ENCODE measurements around the gene GRIK4.
A peak's percentile ranks its signal among the peaks of the same experiment; 100 is the strongest.

Gene GRIK4

DNA sequence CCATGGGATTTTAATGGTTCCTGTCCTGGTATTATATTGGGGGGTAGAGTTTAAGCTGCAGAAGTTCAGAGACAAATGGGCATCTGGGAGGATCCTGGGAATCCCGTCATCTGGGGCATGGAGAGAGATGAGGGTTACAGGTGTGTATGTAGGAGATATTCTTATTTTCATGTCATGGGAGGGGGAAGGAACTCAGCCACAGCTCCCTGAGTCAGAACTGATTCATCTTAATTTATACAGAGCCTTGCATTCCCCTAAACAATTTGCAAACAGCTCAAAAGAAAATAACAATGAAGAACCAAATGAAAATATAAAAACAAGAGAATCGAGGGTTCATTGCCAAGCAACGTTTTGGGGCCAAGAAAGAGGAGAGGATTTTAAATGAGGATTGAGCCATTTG is 356.4 kb downstream of the GRIK4 start:
- Mint-ChIP-seq H3K36me3 (ENCODE audit: low read depth) (no peaks in the 10 kb centered on the region), H3K27ac (no peak overlapping the region), H3K4me3 (no peak overlapping the region), H3K27me3 (peaks cover 30% of the 10 kb centered on the region), H3K4me1 (ENCODE audit: low read depth) (peaks cover 4% of the 10 kb centered on the region), H3K9me3 (no peaks in the 10 kb centered on the region)

DNA sequence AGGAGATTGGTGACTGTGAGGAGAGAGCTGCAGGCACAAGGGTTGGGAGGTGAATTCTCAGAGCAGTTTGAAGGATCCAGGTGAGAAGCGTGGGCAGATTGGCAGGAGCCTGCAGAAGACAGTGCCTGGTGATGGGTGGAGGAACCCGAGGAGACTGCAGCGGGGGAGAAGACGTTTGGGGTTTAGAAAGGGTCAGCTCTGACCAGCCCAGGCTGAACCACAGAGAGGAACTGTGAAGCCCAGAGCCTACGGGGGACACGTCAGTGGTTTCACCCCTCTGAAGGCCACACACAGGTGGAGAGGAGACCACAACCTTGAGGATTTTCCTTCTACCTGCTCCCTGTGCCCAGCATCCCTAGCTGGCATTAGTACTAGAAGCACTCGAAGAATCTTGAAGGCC is 357.5 kb downstream of the GRIK4 start:
- Mint-ChIP-seq H3K9me3 (no peaks in the 10 kb centered on the region), H3K36me3 (ENCODE audit: low read depth) (no peaks in the 10 kb centered on the region), H3K4me1 (ENCODE audit: low read depth) (peaks cover 4% of the 10 kb centered on the region), H3K27ac (no peak overlapping the region), H3K27me3 (peaks cover 35% of the 10 kb centered on the region), H3K4me3 (no peak overlapping the region)

DNA sequence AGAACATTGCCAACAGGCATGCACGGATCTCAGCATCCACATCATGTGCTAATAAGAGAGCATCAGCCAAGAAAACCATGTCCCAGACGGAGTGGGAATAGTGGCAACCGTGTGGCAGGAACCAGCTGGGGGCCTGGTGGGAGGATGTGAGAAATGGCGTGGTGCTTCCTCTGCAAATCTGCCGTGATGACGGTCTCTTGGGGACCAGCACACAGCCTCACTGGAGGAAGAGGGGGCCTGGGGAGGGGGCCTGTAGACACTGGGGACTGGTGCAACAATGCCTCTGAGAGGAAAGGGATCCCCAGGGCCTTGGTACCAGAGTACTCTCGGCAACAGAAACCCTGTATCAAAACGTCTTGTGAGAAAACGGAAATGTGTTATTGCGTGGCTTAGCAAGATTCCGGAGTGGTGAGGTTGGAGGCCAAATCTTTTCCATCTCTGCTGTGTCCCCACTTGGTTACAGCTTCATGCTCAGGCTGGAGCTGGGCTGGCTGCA is 358.0 kb downstream of the GRIK4 start:
- no peaks in the 10 kb centered on the region for H3K36me3 Mint-ChIP-seq (ENCODE audit: low read depth)
- peaks cover 35% of the 10 kb centered on the region for H3K27me3 Mint-ChIP-seq
- peaks cover 4% of the 10 kb centered on the region for H3K4me1 Mint-ChIP-seq (ENCODE audit: low read depth)
- H3K4me3 Mint-ChIP-seq: no peak overlapping the region
- no peaks in the 10 kb centered on the region for H3K9me3 Mint-ChIP-seq
- H3K27ac Mint-ChIP-seq: no peak overlapping the region

DNA sequence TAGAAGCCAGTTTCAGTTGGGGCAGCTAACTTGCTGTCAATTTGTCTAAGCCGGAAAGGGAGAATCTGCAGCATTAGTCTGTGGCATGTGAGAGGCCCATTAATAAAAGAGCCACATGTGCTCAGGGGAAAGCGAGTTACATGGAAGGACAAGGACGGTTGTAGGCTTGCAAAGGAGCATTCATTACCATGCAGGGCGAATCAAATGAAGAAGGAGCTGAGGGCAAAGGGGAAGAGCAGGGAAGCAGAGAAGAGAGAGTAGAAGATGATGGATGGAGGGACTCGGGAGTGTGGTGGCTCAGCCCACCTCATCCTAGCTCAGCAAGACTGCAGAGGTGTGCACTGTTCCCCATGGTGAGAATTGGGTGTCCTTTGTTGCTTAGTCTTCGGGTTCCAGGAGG is 359.6 kb downstream of the GRIK4 start:
- Mint-ChIP-seq H3K27me3 (peaks cover 30% of the 10 kb centered on the region), H3K36me3 (ENCODE audit: low read depth) (peaks cover under 1% of the 10 kb centered on the region), H3K4me3 (no peak overlapping the region), H3K9me3 (peaks cover 1% of the 10 kb centered on the region), H3K27ac (no peak overlapping the region), H3K4me1 (ENCODE audit: low read depth) (peaks cover 5% of the 10 kb centered on the region)

DNA sequence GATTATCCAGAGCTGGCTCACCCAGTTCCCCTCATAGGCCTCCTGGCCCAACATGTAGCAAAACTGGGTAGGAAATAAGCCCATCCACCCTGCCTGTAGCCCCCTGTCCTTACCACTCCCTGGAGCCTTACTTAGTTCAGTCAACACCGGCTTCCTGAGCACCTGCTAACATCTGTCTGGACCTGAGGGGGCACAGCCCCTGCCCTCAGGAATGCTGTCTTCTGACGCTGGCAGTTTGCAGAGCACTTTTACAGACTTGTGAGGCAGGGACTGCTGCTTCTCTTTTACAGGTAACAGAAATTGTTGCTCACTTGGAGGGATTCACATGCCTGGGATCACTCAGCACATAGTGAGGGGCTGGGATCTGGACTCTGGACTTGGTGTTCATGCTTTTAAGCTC is 360.4 kb downstream of the GRIK4 start:
- Mint-ChIP-seq H3K36me3 (ENCODE audit: low read depth) (peaks cover 3% of the 10 kb centered on the region), H3K9me3 (peaks cover 4% of the 10 kb centered on the region), H3K4me3 (no peak overlapping the region), H3K4me1 (ENCODE audit: low read depth) (peaks cover 7% of the 10 kb centered on the region), H3K27ac (no peak overlapping the region), H3K27me3 (peaks cover 30% of the 10 kb centered on the region)

DNA sequence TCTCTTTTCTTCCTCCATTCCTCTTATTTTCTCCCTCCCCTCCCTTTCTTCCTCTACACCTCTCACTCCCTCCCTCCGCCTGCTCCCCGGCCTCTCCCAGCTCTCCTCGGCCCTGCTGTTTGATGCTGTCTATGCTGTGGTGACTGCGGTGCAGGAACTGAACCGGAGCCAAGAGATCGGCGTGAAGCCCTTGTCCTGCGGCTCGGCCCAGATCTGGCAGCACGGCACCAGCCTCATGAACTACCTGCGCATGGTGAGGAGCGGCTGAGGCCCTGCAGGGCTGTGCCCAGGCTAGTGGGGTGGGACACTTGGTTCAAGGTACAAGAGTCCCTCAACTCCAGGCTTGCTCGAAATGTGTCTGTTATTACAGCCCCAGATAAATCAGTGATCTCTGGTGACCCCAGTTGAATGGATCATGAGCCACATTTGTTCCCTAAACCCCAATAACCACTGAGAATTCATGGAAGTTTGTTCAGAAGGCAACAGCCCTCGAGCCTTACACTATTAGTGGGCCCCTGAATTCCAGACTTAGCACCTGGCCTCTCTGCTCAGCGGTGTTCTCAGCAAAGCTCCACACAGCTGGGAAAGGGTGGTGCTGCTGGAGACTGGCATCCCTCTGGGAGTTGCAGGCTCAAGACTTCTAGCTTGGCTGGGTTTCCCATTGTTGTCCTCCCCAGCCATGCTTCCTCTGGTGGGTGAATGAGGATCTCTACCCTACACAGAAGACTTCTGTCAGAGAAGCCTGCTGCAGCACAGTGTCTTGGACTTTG is 362.6 kb downstream of the GRIK4 start:
- Mint-ChIP-seq H3K27me3 (peaks cover 23% of the 10 kb centered on the region), H3K4me1 (ENCODE audit: low read depth) (peaks cover 3% of the 10 kb centered on the region), H3K9me3 (peaks cover 4% of the 10 kb centered on the region), H3K36me3 (ENCODE audit: low read depth) (peaks cover 3% of the 10 kb centered on the region), H3K4me3 (no peak overlapping the region), H3K27ac (no peak overlapping the region)

DNA sequence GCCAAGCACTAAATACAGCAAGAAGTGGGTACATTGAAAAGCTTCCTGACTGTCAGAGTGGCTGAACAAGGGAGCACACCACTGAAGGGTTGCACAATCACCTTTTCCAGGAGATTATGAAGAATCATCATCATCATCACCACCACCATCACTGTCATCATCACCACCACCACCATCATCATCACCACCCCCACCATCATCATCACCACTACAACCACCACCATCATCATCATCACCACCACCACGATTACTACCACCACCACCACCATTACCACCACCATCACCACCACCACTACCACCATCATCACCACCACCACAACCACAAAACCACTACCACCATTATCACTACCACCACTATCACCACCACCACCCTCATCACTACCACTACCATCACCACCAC is 364.4 kb downstream of the GRIK4 start:
- peaks cover 3% of the 10 kb centered on the region for H3K4me1 Mint-ChIP-seq (ENCODE audit: low read depth)
- peak overlapping the region; percentile 63 for H3K27ac Mint-ChIP-seq
- H3K9me3 Mint-ChIP-seq: peaks cover 4% of the 10 kb centered on the region
- no peak overlapping the region for H3K4me3 Mint-ChIP-seq
- peaks cover 3% of the 10 kb centered on the region for H3K36me3 Mint-ChIP-seq (ENCODE audit: low read depth)
- H3K27me3 Mint-ChIP-seq: peaks cover 19% of the 10 kb centered on the region

DNA sequence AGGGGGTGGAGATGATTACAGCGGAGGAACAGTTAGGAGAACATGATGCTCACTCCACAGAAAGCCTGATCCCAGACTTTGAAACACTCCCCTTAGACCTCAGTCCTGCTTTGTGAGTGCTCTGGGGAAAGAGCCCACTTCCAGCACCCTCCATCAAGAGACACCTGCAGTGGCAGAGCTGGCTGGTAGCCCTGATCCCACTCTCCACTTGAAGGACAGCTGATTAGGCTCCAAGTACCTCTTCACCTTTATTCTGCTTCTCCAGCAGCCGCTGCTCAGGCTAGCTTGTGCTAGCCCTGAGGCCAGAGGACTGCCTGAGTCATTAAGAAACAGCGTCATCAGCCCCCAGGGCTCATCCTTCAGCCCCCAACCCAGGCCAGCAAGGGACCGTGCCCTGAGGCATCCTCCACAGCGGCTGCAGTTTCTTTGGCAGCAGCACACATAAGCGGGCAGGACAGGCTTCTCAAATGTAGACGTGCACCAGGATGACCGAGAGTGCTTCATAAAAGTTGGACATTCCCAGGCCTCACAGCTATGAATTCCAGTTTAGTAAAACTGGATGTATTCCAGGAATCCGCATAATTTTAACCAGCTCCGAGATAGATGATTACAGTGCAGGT is 366.3 kb downstream of the GRIK4 start:
- no peak overlapping the region for H3K4me3 Mint-ChIP-seq
- H3K4me1 Mint-ChIP-seq (ENCODE audit: low read depth): peaks cover 3% of the 10 kb centered on the region
- H3K9me3 Mint-ChIP-seq: peaks cover 4% of the 10 kb centered on the region
- peaks cover 21% of the 10 kb centered on the region for H3K27me3 Mint-ChIP-seq
- H3K36me3 Mint-ChIP-seq (ENCODE audit: low read depth): peaks cover 3% of the 10 kb centered on the region
- H3K27ac Mint-ChIP-seq: no peak overlapping the region

DNA sequence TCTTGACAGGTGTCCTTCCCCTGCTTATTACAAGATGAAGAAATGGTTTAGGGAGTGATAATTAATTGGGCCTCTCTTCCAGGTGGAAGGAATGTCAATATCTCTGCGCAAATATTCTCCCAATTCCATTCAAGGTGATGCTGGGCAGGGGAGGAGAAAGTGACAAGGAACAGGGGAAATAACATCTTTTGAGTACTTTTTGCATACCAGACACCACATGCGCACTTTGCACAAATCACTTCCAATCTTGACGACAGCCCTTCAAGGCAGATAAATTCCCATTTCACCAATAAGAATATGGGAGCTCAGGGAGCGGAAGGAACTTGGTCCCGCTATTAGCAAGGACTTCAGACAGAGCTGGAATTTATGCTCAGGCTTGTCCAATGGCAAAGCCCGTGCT is 367.2 kb downstream of the GRIK4 start:
- Mint-ChIP-seq H3K27me3 (peaks cover 19% of the 10 kb centered on the region), H3K9me3 (peaks cover 4% of the 10 kb centered on the region), H3K4me3 (no peak overlapping the region), H3K27ac (no peak overlapping the region), H3K36me3 (ENCODE audit: low read depth) (peaks cover 3% of the 10 kb centered on the region), H3K4me1 (ENCODE audit: low read depth) (peaks cover 3% of the 10 kb centered on the region)

DNA sequence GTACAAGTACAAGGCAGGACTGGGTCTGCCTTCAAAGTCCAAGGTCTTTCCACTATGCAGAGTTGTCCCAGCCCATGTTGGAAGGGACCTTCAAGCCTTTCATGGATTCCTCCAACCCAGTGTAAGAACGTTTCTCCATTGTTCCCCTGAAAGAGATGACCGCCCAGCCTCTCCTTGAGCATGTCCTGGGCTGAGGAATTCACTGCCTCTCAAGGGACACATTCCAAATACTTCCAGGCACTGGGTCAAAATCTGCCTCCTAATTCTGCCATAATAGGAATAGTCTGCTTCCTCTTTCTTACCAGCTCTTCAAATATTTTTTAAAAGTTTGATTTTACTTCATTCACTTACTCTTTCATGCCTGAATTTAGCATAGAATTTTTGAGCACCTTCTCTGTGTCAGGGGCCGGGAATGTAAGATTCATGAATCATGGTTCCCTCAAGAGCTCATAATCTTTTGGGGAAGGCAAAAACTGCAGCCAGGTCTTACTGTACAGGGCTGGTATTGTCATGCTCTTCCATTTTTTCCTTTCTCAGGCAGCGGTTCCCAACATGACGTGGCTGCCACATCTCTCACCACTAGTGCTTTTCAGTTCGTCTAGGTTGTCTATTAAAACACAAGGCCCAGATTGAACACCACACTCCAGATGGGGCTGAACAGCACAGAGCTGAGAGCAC is 369.1 kb downstream of the GRIK4 start:
- peaks cover 3% of the 10 kb centered on the region for H3K36me3 Mint-ChIP-seq (ENCODE audit: low read depth)
- no peak overlapping the region for H3K27ac Mint-ChIP-seq
- H3K27me3 Mint-ChIP-seq: peaks cover 19% of the 10 kb centered on the region
- H3K4me1 Mint-ChIP-seq (ENCODE audit: low read depth): peaks cover 3% of the 10 kb centered on the region
- H3K4me3 Mint-ChIP-seq: no peak overlapping the region
- H3K9me3 Mint-ChIP-seq: peaks cover 4% of the 10 kb centered on the region

DNA sequence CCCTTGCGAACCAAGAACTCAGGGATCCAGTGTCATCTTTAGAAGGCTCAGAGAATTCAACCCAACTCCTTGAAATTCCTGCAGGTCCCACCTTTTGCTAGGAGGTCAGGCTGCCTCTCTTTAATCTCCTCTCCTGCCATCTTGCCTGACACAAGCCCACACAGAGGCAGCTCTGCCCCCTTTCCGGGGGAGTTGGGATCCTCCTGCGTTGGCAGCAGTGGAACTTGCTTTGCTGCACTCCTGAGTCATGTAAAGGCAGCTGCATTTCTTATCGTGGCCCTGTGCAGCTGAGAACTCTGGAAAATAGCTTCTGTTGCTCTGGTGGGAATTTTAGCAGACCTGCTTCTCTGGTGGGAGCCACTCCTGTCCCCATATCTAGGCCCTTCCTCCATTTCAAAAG is 370.0 kb downstream of the GRIK4 start:
- peaks cover 19% of the 10 kb centered on the region for H3K27me3 Mint-ChIP-seq
- no peak overlapping the region for H3K4me3 Mint-ChIP-seq
- H3K9me3 Mint-ChIP-seq: no peaks in the 10 kb centered on the region
- H3K27ac Mint-ChIP-seq: no peak overlapping the region
- no peaks in the 10 kb centered on the region for H3K36me3 Mint-ChIP-seq (ENCODE audit: low read depth)
- H3K4me1 Mint-ChIP-seq (ENCODE audit: low read depth): no peaks in the 10 kb centered on the region

DNA sequence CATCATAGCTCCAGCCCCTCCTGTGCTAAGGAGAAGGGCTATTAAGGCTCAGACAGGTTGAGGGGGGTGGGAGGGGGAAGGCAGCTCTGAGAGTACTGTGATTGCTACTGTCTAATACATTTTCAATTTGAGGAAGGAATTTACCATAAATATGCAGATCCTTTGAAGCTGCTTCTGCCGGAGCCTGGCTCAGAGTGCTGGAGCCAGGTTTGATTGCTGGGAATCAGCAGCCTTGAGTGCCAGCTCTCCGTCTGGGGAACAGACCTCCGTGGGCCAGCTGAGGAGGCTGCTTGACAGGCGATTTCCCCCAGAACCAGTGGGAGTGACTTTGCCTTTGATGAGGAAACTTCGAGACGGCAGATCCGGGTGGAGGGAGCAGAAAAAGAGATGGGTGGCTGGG is 370.6 kb downstream of the GRIK4 start:
- H3K27ac Mint-ChIP-seq: no peak overlapping the region
- peaks cover 19% of the 10 kb centered on the region for H3K27me3 Mint-ChIP-seq
- no peaks in the 10 kb centered on the region for H3K36me3 Mint-ChIP-seq (ENCODE audit: low read depth)
- H3K4me3 Mint-ChIP-seq: no peak overlapping the region
- no peaks in the 10 kb centered on the region for H3K9me3 Mint-ChIP-seq
- H3K4me1 Mint-ChIP-seq (ENCODE audit: low read depth): no peaks in the 10 kb centered on the region

DNA sequence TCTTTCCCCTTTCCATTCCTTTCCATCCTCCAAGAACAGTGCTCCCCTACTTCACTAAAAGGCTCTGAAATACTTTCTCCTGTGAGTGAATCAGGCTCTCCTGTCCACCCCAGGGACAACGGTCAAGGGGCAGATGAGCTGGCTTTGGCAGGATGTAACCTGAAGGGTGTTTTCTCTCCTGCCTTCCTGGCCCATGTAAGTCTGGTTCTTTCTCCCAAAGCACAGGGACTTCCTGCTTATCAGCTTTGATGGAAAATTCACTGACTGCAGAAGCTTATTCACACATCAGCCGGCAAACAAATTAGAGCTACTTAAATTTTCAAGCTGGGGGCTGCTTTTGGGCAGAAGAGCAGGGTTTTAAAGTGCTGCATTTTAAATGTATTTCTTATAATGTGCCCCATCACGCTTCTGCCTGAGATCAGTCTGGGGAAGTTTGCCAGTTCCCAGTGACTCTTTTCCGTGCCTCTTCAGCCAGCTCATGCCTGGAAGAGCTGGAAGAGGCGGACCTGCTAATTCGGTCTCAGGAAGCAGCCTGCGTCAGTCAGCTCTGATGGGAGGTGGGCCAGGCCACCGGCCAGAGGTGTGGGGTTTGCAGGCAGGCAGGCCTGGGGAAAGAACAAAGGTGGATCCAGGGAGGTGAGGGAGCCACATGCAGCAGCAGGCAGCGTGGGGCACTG is 372.0 kb downstream of the GRIK4 start:
- no peaks in the 10 kb centered on the region for H3K9me3 Mint-ChIP-seq
- no peaks in the 10 kb centered on the region for H3K36me3 Mint-ChIP-seq (ENCODE audit: low read depth)
- no peak overlapping the region for H3K4me3 Mint-ChIP-seq
- no peak overlapping the region for H3K27ac Mint-ChIP-seq
- H3K4me1 Mint-ChIP-seq (ENCODE audit: low read depth): no peaks in the 10 kb centered on the region
- H3K27me3 Mint-ChIP-seq: peaks cover 19% of the 10 kb centered on the region

DNA sequence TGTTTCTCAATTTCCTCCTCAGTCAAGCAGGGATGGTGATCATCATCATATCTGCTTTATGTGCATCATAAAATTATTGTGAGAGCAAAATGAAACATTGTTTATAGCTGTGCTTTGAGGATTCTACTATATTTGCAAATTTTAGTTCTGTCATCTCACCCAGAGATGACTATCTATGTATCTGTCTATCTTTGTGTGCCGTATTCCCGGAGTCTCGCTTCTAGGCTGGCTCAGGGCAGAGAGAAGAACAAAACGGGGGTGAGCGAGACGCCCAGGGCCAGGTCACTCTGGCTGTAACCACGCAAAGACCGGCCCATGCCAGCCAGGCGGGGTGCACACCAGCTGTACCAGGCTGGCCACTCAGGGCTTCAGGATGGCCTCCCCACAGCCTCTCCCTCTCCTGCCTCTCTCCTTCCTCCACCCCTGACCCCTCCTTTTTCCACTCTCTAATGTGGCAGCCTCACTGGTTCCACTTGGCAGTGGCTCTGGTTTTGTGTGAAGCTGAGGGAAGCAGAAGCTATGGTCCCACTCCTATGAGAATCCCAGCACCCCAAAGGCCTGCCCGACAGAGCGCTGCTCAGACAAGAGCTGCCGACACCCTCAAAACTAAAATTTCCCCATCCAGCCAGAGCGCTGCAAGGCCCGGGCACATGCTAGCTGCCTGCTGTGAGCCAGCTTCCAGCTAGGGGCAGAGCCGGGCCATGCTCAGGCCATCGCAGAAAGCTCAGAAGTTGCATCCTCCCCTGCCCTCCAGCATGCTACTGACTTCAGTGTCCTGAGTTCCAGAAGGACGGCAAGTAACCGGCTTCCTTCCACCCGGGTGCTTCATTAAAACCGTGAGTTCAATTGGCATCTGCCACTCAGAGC is 372.8 kb downstream of the GRIK4 start:
- Mint-ChIP-seq H3K27ac (no peak overlapping the region), H3K4me1 (ENCODE audit: low read depth) (no peaks in the 10 kb centered on the region), H3K27me3 (peaks cover 12% of the 10 kb centered on the region), H3K4me3 (no peak overlapping the region), H3K36me3 (ENCODE audit: low read depth) (no peaks in the 10 kb centered on the region), H3K9me3 (no peaks in the 10 kb centered on the region)
